SK-N-SH (cell line): ENCODE measurements around the gene NPHS1.

ENCODE experiments used
- CTCF ChIP-seq: fragments of 200-600 bp; sonication (generic); IDR thresholded peaks from 2 replicates; pipeline ENCODE4 v1.6.1; 2017; ENCODE audit warnings: antibody characterized with exemption, mild to moderate bottlenecking, moderate library complexity
- ELF1 ChIP-seq: IDR thresholded peaks from 2 replicates; pipeline ENCODE4 v1.4.0; 2012
- GABPA ChIP-seq: IDR thresholded peaks from 2 replicates; pipeline ENCODE4 v1.4.0; 2012; ENCODE audit warnings: low read depth, mild to moderate bottlenecking
- JUND ChIP-seq: IDR thresholded peaks from 2 replicates; pipeline ENCODE4 v1.4.0; 2012
- POLR2AphosphoS5 ChIP-seq: IDR thresholded peaks from 2 replicates; pipeline ENCODE4 v1.6.1; 2012; ENCODE audit warnings: low read depth, low read length
- RAD21 ChIP-seq: IDR thresholded peaks from 2 replicates; pipeline ENCODE4 v1.6.1; 2012; ENCODE audit warnings: mild to moderate bottlenecking, low read length
- RCOR1 ChIP-seq: fragments of 150-350 bp; IDR thresholded peaks from 2 replicates; pipeline ENCODE4 v1.6.1; 2017; ENCODE audit warnings: antibody characterized with exemption, low read length
- RFX5 ChIP-seq: IDR thresholded peaks from 2 replicates; pipeline ENCODE4 v1.6.1; 2012; ENCODE audit warnings: mild to moderate bottlenecking, improper control_type of control experiment, low read length
- SIN3A ChIP-seq: IDR thresholded peaks from 2 replicates; pipeline ENCODE4 v1.6.1; 2012; ENCODE audit warnings: low read depth, mild to moderate bottlenecking, low read length, moderate library complexity, borderline replicate concordance
- TCF12 ChIP-seq: IDR thresholded peaks from 2 replicates; pipeline ENCODE4 v1.4.0; 2012

GRCh38 chr19:35899547-35900214 lies 47.4 kb upstream of the NPHS1 start:
- TF ChIP-seq TCF12 = no peak; the same call in 1 of the 2 replicates
- peak; percentile 30; the same call in 1 of the 2 replicates for TF ChIP-seq POLR2AphosphoS5
- TF ChIP-seq JUND = no peak
- no peak; the same call in 1 of the 2 replicates for TF ChIP-seq GABPA
- no peak for TF ChIP-seq ELF1
- TF ChIP-seq RAD21 = no peak
- no peak for TF ChIP-seq CTCF
- TF ChIP-seq RCOR1 = no peak
- TF ChIP-seq SIN3A = peak; percentile 41; the same call in 1 of the 2 replicates
- TF ChIP-seq RFX5 = no peak
